ENCODE results near the gene MMP14. TPM values are rescaled to one million over a fixed set of nuclear protein-coding genes. Genes with fewer than 3 reads are reported as not detected.
"Not testable (repeated sequence)": the region's sequence is repeated elsewhere in the genome, so short reads cannot be mapped to it uniquely, and the experiment has no call there.

Gene MMP14
- total RNA-seq, 1 donor from 2014 or later, result 138 TPM

GRCh38 chr14:22850944-22851764 lies 14.8 kb downstream of the MMP14 start:
- ATAC-seq, result peak; percentile 70
- intact Hi-C loops (cut with DNase I), result no loop called here
- DNase-seq (ENCODE audit: low spot score), result peak; percentile 93

GRCh38 chr14:22852178-22852577 lies 15.8 kb downstream of the MMP14 start:
- intact Hi-C loops (cut with DNase I); ATAC-seq: not testable (repeated sequence)
- peak; percentile 22 for DNase-seq (ENCODE audit: low spot score)

DNA sequence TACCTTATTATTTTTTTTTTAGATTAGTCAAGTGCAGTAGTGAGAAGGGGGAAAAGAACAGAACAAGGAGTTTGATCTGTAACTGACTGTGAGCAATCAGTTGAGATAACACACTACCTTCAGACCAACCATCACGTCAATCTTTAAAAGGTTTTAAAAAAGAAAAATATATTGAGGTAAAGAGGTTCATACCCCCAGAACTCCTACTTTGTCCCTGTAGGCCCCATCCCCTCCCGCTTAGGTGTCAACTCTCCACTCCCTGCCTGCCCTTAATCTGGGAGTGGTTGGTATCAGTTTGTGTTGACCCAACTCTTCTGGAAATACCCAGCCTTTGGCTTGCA lies 16.2 kb downstream of the MMP14 start:
- intact Hi-C loops (cut with DNase I), result no loop called here
- ATAC-seq, result no peak

DNA sequence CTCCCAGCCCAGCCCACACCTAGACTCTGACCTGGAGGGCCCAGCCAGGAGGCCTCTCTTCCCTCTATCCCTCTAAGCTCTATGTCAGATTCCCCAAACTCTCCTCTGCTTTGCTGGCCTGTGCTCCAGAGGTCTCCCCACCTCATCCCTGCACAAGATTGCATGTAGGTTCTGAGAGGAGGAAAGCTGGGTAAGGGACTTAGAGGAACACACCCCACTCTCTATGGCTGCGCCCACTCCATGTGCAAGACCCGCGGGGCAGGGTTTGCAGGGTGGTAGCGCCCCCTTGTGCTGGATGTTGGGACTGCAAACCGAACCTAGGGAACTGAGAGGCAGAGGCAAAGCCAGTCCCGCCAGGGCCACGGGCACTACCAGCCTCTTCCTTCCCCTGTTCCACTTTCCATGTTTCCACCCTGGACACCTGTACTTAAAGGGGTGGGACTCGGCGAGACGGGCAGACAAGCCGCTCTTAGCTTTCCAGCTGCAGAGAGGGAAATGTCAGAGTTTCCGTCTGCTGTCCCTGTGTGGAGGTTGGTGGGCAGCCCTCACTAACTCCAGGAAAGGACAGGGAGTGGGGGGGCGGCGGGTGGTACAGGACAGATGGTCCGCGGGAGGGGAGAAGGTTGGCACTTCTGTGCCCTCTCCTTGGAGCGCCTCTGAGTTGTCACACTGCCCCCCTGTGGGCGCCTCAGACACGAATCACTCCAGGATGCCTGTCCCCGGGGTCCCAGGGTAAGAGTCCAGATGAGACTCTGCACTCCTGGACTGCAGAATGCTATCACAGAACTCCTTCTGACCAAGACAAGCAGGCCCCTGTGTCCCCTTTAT lies 16.8 kb downstream of the MMP14 start:
- intact Hi-C loops (cut with DNase I), result loop anchor here (1.0 kb wide), 1 partner anchor 18 kb away; no protein-coding TSS in a partner anchor
- DNase-seq (ENCODE audit: low spot score), result peak; percentile 97
- ATAC-seq, result peak; percentile 40

More for the DNA sequence above, 16.2 kb downstream of the MMP14 start:
- DNase-seq (ENCODE audit: low spot score), result no peak

DNA sequence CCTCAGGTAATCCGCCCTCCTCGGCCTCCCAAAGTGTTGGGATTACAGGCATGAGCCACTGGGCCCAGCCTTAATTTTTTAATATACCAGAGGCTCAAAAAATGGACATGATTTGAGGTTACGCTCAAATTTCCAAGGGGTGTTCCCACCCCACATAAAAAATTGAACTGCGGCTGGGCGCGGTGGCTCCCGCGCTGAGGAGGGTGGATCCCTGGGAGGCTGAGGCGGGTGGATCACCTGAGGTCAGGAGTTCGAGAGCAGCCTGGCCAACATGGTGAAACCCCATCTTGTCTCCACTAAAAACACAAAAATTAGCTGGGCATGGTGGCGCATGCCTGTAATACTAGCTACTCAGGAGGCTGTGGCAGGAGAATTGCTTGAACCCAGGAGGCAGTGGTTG lies 17.9 kb downstream of the MMP14 start:
- intact Hi-C loops (cut with DNase I); ATAC-seq; DNase-seq (ENCODE audit: low spot score): not testable (repeated sequence)

DNA sequence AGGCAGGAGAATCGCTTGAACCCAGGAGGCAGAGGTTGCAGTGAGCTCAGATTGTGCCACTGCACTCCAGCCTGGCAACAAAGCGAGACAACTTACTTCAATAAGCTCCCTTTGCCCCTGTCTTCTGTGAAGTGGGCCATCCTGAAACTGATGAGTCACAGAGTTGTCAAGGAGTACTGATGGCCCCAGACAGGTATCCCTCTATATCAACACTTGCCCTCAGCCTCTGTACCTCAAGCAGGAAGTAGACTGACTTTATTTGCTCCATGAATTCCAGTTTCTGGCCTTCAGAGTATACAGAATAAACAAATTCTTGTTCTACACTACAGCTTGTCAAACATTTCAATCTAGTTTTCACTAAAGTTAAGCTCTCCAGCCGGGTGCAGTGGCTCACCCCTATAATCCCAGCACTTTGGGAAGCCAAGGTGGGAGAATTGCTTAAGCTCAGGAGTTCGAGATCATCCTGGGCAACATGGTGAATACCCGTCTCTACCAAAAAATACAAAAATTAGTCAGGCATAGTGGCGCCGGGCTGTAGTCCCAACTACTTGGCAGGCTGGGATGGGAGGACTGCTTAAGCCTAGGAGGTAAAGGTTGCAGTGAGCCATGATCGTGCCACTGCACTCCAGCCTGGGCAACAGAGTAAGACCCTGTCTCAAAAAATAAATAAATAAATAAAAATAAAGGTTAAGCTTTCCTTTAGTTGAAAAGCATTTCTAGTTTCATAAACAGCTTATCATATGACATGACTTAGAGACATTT lies 18.8 kb downstream of the MMP14 start:
- intact Hi-C loops (cut with DNase I), result loop anchor here (5.0 kb wide), 1 partner anchor 33 kb away; no protein-coding TSS in a partner anchor
- ATAC-seq, result no peak
- DNase-seq (ENCODE audit: low spot score), result no peak

DNA sequence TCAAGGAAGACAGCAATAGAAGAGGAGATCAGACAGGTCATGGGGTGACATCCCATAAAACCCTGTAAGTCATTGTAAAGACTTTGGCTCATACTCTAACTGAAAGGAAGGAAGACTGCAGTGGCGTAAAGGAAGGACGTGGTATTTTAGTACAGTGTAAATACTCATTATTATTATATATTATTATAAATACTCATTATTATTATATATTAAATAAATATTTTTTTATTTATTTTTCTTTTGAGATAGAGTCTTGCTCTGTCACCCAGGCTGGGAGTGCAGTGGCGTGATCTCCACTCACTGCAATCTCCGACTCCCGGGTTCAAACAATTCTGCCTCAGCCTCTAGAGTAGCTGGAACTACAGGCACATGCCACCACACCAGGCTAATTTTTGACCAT lies 20.0 kb downstream of the MMP14 start:
- no peak for DNase-seq (ENCODE audit: low spot score)
- intact Hi-C loops (cut with DNase I), result loop anchor here (5.0 kb wide), 1 partner anchor 34 kb away; no protein-coding TSS in a partner anchor
- no peak for ATAC-seq

GRCh38 chr14:22860377-22860776 lies 24.0 kb downstream of the MMP14 start:
- ATAC-seq; intact Hi-C loops (cut with DNase I); DNase-seq (ENCODE audit: low spot score): not testable (repeated sequence)

- DNase-seq (ENCODE audit: low spot score) (no peak), ATAC-seq (no peak)
- intact Hi-C loops (cut with DNase I), result no loop called here
Observed at GRCh38 chr14:22861651-22862050, 25.3 kb downstream of the MMP14 start.

- ATAC-seq, result no peak
- no peak for DNase-seq (ENCODE audit: low spot score)
- intact Hi-C loops (cut with DNase I), result no loop called here
Observed at GRCh38 chr14:22864979-22865378, 28.6 kb downstream of the MMP14 start.

DNA sequence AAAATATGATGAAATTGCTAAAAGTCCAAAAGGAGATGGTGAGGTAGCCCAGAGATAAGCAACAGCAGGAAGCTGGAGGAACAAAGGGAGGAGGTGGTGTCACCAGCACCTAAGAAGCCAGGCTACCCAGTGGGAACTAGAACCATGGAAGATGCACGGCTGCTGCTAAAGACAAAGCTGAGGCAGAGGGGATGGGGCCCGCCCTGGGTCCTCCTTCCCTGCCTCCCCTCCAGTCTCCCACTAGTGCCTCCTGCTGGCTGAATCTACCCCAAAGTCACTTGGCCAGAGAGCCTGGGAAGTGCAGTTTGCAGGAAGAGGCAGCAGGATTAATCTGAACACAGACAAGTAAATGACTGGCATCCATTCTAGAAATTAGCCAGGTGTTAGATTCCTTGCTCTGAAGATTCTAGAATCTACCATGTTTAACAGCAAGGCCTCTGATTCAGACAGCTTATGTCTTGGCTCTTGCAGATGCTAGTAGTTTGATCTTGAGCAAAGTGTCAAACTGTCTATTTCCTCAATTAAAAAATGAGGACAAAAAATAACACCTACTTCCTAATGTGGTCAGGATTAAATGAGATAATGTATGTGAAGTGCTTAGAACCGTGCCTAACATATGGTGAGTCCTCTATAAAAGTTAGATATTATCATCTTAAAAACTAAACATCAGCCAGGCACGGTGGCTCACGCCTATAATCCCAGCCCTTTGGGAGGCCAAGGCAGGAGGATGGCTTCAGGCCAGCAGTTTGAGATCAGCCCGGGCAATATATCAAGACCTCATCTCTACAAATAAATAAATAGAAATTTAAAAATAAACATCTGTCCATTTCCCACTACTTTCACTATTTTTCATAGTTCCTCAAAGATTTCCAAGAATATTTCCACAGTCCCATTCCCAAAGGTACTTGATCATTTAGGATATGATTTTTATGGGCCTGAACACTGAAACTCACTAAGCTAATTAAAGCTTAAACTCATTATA lies 29.3 kb downstream of the MMP14 start:
- intact Hi-C loops (cut with DNase I), result no loop called here
- ATAC-seq (no peak), DNase-seq (ENCODE audit: low spot score) (no peak)

DNA sequence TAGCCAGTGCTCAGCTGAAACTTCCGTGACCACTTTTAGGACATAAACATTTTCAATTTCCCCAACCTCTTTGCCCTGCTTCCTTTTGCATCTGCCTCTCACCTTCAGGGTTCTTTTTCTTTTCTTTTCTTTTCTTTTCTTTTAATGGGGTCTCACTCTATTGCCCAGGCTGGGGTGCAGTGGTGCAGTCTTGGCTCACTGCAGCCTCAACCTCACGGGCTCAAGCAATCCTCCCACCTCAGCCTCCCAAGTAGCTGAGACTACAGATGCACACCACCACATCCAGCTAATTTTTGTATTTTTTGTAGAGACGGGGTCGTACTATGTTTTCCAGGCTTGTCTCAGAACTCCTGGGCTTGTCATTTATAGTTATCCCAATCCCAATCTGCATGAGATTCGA lies 30.5 kb downstream of the MMP14 start:
- DNase-seq (ENCODE audit: low spot score) (no peak), ATAC-seq (no peak)
- intact Hi-C loops (cut with DNase I), result no loop called here

DNA sequence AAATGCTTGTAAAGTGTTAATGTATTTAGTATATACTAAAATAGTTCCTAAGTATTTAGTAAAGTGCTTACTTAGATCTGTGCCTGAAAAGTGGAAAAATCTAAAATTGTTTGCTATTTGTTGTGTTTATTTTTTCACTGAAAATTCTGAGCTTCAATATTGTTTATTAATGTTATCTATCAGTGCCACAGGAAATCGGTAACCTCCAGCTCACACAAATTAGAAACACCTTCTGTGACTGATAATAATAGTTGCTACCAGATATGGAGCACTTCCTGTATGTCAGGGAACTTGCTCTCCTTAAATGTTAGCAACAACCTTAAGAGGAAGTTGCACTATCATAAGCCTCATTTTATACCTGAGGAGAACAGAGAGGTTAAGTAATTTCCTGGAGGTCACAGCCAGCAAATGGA lies 34.4 kb downstream of the MMP14 start:
- peak; percentile 5 for ATAC-seq
- DNase-seq (ENCODE audit: low spot score), result no peak
- intact Hi-C loops (cut with DNase I), result no loop called here

DNA sequence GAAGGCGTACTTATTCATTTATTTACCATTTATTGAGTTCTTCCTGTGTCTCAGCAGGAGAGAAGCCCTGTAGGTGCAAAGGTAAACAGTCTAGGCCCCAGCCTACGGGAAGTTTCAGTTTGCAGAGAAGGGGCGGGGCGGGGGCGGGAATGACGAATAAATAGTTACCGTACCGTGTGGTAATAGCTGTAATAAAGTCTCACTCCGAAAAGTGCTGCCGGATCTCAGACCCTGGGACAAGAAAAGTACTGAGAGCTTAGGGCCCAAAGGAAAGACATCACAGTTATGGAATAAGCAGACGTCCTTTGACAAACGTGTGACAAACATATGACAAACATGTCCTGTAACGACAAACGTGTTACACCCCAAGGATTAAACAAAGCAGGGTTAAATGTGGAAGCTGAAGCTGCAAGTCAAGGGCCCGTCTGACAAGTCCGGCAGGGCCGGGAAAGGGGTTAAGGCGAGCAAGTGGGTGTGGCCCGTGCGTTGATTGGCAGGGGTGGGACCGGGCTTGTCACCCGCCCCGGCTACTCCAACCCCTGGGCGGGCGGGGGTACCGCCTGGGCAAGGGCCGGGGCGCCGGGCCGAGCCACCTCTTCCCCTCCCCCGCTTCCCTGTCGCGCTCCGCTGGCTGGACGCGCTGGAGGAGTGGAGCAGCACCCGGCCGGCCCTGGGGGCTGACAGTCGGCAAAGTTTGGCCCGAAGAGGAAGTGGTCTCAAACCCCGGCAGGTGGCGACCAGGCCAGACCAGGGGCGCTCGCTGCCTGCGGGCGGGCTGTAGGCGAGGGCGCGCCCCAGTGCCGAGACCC lies 35.0 kb downstream of the MMP14 start, which contains the start of gene LRP10:
Gene LRP10, plus strand, starts transcription at position 517 of the 809 bp plus-strand sequence. CDS start 564 bp downstream, outside the sequence.
- intact Hi-C loops (cut with DNase I), result no loop called here
- peak; percentile 95 for DNase-seq (ENCODE audit: low spot score)
- ATAC-seq, result peak; percentile 97

GRCh38 chr14:22872033-22872832 lies 35.8 kb downstream of the MMP14 start:
- intact Hi-C loops (cut with DNase I), result no loop called here
- ATAC-seq (peak; percentile 70), DNase-seq (ENCODE audit: low spot score) (peak; percentile 92)

- ATAC-seq, result no peak
- DNase-seq (ENCODE audit: low spot score), result no peak
- intact Hi-C loops (cut with DNase I), result no loop called here
Observed at GRCh38 chr14:22872833-22873520, 36.6 kb downstream of the MMP14 start.
